PC-9 (cell line): Measurements from ENCODE around the gene SRGAP1. TPM values are rescaled to one million over a fixed set of nuclear protein-coding genes. Genes with fewer than 3 reads are reported as not detected.

ENCODE experiments used
- BruUV-seq: library from RNA; stranded (reverse); fragments of 400-500 nt; replicated peaks from 2 replicates; lab custom pipeline; 2021; lab: Mats Ljungman, UMichigan
- CTCF ChIA-PET: fragments of 300-600 bp; sonication (Branson Sonifier 250); formaldehyde crosslinking; loops from one replicate; lab custom pipeline; 2022; ENCODE audit warnings: antibody characterized with exemption; lab: Charles Lee
- POLR2A ChIA-PET: fragments of 300-600 bp; sonication (Branson Sonifier 250); formaldehyde crosslinking; loops from one replicate; lab custom pipeline; 2022; ENCODE audit warnings: antibody characterized with exemption; ENCODE audit not compliant: unreplicated experiment; lab: Charles Lee
- DNase-seq, 2 experiments: peaks; one replicate each; pipeline versions ENCODE4 v3.0.0 to v3.0.0-alpha.2; 2015 to 2022; ENCODE audit warnings: mixed read lengths in 1 of 2
- H2AFZ ChIP-seq: fragments of 200-600 bp; sonication (generic); 2 replicates; pipeline ENCODE4 v1.8.1; 2017; ENCODE audit warnings: antibody characterized with exemption
- H3F3A ChIP-seq: fragments of 200-600 bp; sonication (generic); 2 replicates; pipeline ENCODE4 v1.8.1; 2017; ENCODE audit warnings: antibody characterized with exemption, mild to moderate bottlenecking, low read depth; ENCODE audit not compliant: insufficient read depth
- H3K27ac ChIP-seq: fragments of 200-600 bp; sonication (generic); 2 replicates; pipeline ENCODE4 v1.6.1; 2016; ENCODE audit warnings: mixed run types
- H3K27me3 ChIP-seq: fragments of 200-600 bp; sonication (generic); 2 replicates; pipeline ENCODE4 v1.6.1; 2016; ENCODE audit warnings: low read depth, mixed run types; ENCODE audit not compliant: insufficient read depth
- H3K36me3 ChIP-seq: fragments of 200-600 bp; sonication (generic); 2 replicates; pipeline ENCODE4 v1.6.1; 2016; ENCODE audit warnings: low read depth, mixed run types
- H3K4me1 ChIP-seq: fragments of 200-600 bp; sonication (generic); replicated peaks from 2 replicates; pipeline ENCODE4 v1.6.1; 2016; ENCODE audit warnings: mixed run types; ENCODE audit not compliant: insufficient read depth
- H3K4me2 ChIP-seq: fragments of 200-600 bp; sonication (generic); 2 replicates; pipeline ENCODE4 v1.6.1; 2017; ENCODE audit warnings: mixed run types
- H3K4me3 ChIP-seq: fragments of 200-600 bp; sonication (generic); 2 replicates; pipeline ENCODE4 v1.6.1; 2016; ENCODE audit warnings: mixed run types
- H3K79me2 ChIP-seq: fragments of 200-600 bp; sonication (generic); 2 replicates; pipeline ENCODE4 v1.6.1; 2017; ENCODE audit warnings: low read depth, mixed run types
- H3K9me2 ChIP-seq: fragments of 200-600 bp; sonication (generic); 2 replicates; pipeline ENCODE4 v1.8.1; 2017; ENCODE audit warnings: mild to moderate bottlenecking; ENCODE audit not compliant: insufficient read depth
- H3K9me3 ChIP-seq: fragments of 200-600 bp; sonication (generic); 2 replicates; pipeline ENCODE4 v1.8.1; 2016; ENCODE audit warnings: low read depth; ENCODE audit not compliant: insufficient read depth
- H4K20me1 ChIP-seq: fragments of 200-600 bp; sonication (generic); 2 replicates; pipeline ENCODE4 v1.8.1; 2017; ENCODE audit not compliant: insufficient read depth
- CTCF ChIP-seq: fragments of 200-600 bp; sonication (generic); conservative IDR thresholded peaks from 2 replicates; pipeline ENCODE4 v1.6.1; 2017; ENCODE audit warnings: mixed run types, antibody characterized with exemption, mild to moderate bottlenecking, moderate library complexity
- EZH2 ChIP-seq: fragments of 200-600 bp; sonication (generic); IDR thresholded peaks from 2 replicates; pipeline ENCODE4 v1.8.0; 2017; ENCODE audit warnings: antibody characterized with exemption, low read depth
- intact Hi-C: fragments of 100-400 bp; cut with micrococcal nuclease; formaldehyde crosslinking; loops from one replicate; pipeline ENCODE4 v1.10.0; 2022; ENCODE audit not compliant: unreplicated experiment
- total RNA-seq: library from RNA; stranded (reverse); gene quantifications from 2 replicates; pipeline ENCODE4 v1.2.3, GENCODE V29; 2021

Gene SRGAP1
- total RNA-seq, 1 experiment from 2014 or later = 24.5 TPM

GRCh38 chr12:63917864-63918799, 73.6 kb downstream of the SRGAP1 start:
- Histone ChIP-seq H3K9me2 (no peaks in the 10 kb centered on the region), H3F3A (peaks cover 58% of the 10 kb centered on the region), H3K4me2 (peak overlapping the region; percentile 70), H3K9me3 (no peaks in the 10 kb centered on the region), H4K20me1 (no peaks in the 10 kb centered on the region), H3K36me3 (0 out of 2 replicates have a peak, but pooled peaks cover 6% of the 10 kb centered on the region), H3K27ac (peak overlapping the region; percentile 97), H3K4me1 (peaks cover 92% of the 10 kb centered on the region), H2AFZ (no peak overlapping the region), H3K27me3 (no peaks in the 10 kb centered on the region), H3K79me2 (peaks cover 82% of the 10 kb centered on the region), H3K4me3 (peak overlapping the region; percentile 20)
- CTCF ChIA-PET = no interaction called here
- intact Hi-C loops = loop anchor here (1.0 to 10.0 kb wide), 7 partner anchors 41 to 757 kb away; no protein-coding TSS in a partner anchor
- no TSS peak for BruUV-seq
- TF ChIP-seq CTCF (no peak), EZH2 (no peak)
- DNase-seq = peak; percentile 50 to 99
- POLR2A ChIA-PET = interaction anchor here (0.6 to 0.7 kb wide), 6 partner anchors 13 to 609 kb away, joined by 3 to 6 read pairs (median 3); partner anchors contain the start of gene KICS2

- no peaks in the 10 kb centered on the region for H3K27me3 ChIP-seq
- peaks cover 58% of the 10 kb centered on the region for H3F3A ChIP-seq
- H2AFZ ChIP-seq = no peak overlapping the region
- H3K9me2 ChIP-seq = no peaks in the 10 kb centered on the region
- peak overlapping the region; percentile 70 for H3K4me2 ChIP-seq
- H3K27ac ChIP-seq = peak overlapping the region; percentile 97
- 0 out of 2 replicates have a peak, but pooled peaks cover 12% of the 10 kb centered on the region for H3K36me3 ChIP-seq
- ChIA-PET POLR2A (interaction anchor here (0.6 to 0.7 kb wide), 2 partner anchors 9 to 121 kb away, joined by 3 to 4 read pairs; no protein-coding TSS in a partner anchor), CTCF (no interaction called here)
- peak; percentile 27 to 98 for DNase-seq
- H4K20me1 ChIP-seq = no peaks in the 10 kb centered on the region
- peak overlapping the region; percentile 20 for H3K4me3 ChIP-seq
- BruUV-seq = no TSS peak
- peaks cover 88% of the 10 kb centered on the region for H3K4me1 ChIP-seq
- peaks cover 84% of the 10 kb centered on the region for H3K79me2 ChIP-seq
- H3K9me3 ChIP-seq = no peaks in the 10 kb centered on the region
- no peak for TF ChIP-seq CTCF
- TF ChIP-seq EZH2 = no peak
- intact Hi-C loops = loop anchor here (1.0 to 10.0 kb wide), 7 partner anchors 42 to 756 kb away; no protein-coding TSS in a partner anchor
Observed at GRCh38 chr12:63918800-63919300, 74.3 kb downstream of the SRGAP1 start.

GRCh38 chr12:63919756-63920155, 75.3 kb downstream of the SRGAP1 start:
- H3K4me3 ChIP-seq = peak overlapping the region; percentile 7; the same call in 1 of the 2 replicates
- no peaks in the 10 kb centered on the region for H3K9me3 ChIP-seq
- BruUV-seq = TSS peak; percentile 32
- H3K27ac ChIP-seq = peak overlapping the region; percentile 97
- POLR2A ChIA-PET = no interaction called here
- H4K20me1 ChIP-seq = no peaks in the 10 kb centered on the region
- no peak for DNase-seq
- no peak overlapping the region for H2AFZ ChIP-seq
- peaks cover 84% of the 10 kb centered on the region for H3K79me2 ChIP-seq
- H3K4me1 ChIP-seq = peaks cover 79% of the 10 kb centered on the region
- H3F3A ChIP-seq = peaks cover 56% of the 10 kb centered on the region
- CTCF ChIA-PET = interaction anchor here (0.5 kb wide), 1 partner anchor 50 kb away, joined by 3 read pairs; no protein-coding TSS in a partner anchor
- no peaks in the 10 kb centered on the region for H3K9me2 ChIP-seq
- intact Hi-C loops = loop anchor here (2.0 to 10.0 kb wide), 4 partner anchors 169 to 755 kb away; no protein-coding TSS in a partner anchor
- 0 out of 2 replicates have a peak, but pooled peaks cover 12% of the 10 kb centered on the region for H3K36me3 ChIP-seq
- H3K4me2 ChIP-seq = peak overlapping the region; percentile 70
- TF ChIP-seq EZH2 (no peak), CTCF (no peak)
- H3K27me3 ChIP-seq = no peaks in the 10 kb centered on the region
